ENCODE results near the gene RPL13A. TPM values are rescaled to one million over a fixed set of nuclear protein-coding genes. Genes with fewer than 3 reads are reported as not detected.

RPL13A gene
- total and polyA plus RNA-seq, 9 of the 15 experiments (the other 6 are each of a cell fraction or from before 2014, with no cell fraction given) = 1,744 to 5,482 (median 2,949) TPM

DNA sequence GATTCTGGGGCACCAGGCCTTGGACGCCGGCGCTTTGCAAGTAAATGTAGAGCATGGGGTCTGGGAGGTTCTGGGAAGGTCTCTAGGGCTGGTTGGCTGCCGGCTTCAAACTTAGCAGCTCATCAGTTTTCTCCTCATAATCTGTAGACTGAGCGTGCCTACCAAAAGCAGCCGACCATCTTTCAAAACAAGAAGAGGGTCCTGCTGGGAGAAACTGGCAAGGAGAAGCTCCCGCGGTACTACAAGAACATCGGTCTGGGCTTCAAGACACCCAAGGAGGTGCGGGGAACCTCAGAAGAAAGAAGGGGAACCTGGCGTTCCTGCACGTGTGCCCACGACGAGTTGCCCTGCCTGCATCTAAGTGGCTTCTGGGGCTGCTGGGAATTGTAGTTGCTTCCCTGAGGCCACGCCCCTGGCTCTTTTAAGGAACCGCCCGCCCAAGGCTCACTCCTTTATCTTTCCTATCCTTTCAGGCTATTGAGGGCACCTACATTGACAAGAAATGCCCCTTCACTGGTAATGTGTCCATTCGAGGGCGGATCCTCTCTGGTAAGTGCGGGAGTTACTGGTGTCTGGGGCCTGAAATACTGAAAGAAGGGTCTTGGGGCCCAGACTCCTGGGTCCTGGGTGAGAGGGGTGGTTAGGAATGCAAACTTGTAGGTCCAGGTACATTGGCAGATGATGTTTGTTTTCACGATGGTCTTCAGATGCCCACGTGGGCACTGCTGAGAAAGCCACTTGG is 9.8 kb downstream of the RPL13A start (continued):
- no peak for TF ChIP-seq ESRRA (IDR thresholded peaks at IDR 0.05; ENCODE audit: borderline replicate concordance, low read depth)
- peak; percentile 68; the same call in 1 of the 2 replicates for TF ChIP-seq GABPB1 (CRISPR knock-in tag; IDR thresholded peaks at IDR 0.05)
- no peak for TF ChIP-seq ZNF274 (IDR thresholded peaks at IDR 0.05; ENCODE audit: borderline replicate concordance, low read depth, low read length)
- TF ChIP-seq NR3C1 (CRISPR knock-in tag; IDR thresholded peaks at IDR 0.05) = no peak
- no peak for TF ChIP-seq CAMTA2 (CRISPR knock-in tag; conservative IDR thresholded peaks at IDR 0.05)
- no peak for TF ChIP-seq CHD7 (IDR thresholded peaks at IDR 0.05; ENCODE audit: low read depth, low read length)
- no peak for TF ChIP-seq CREB3 (tag; conservative IDR thresholded peaks at IDR 0.05; ENCODE audit: low read depth)
- no peak for TF ChIP-seq TCFL5 (CRISPR knock-in tag; conservative IDR thresholded peaks at IDR 0.05)
- TF ChIP-seq ZNF79 (CRISPR knock-in tag; IDR thresholded peaks at IDR 0.05; ENCODE audit: low read depth) = no peak
- TF ChIP-seq SMAD4 (CRISPR knock-in tag; conservative IDR thresholded peaks at IDR 0.05) = no peak
- TF ChIP-seq CC2D1A (IDR thresholded peaks at IDR 0.05) = no peak
- TF ChIP-seq ZNF76 (CRISPR knock-in tag; IDR thresholded peaks at IDR 0.05; ENCODE audit: borderline replicate concordance) = no peak
- no peak; the same call in 1 of the 2 replicates for TF ChIP-seq ATF7 (IDR thresholded peaks at IDR 0.05)
- peak; percentile 68 for TF ChIP-seq POLR2A (conservative IDR thresholded peaks at IDR 0.05)
- no peak for TF ChIP-seq CHD4 (IDR thresholded peaks at IDR 0.05; ENCODE audit: insufficient read depth, insufficient replicate concordance, low read depth, low read length, poor library complexity, severe bottlenecking)
- no peak for TF ChIP-seq TEAD4 (IDR thresholded peaks at IDR 0.05; ENCODE audit: low read length)
- TF ChIP-seq TEAD4 (CRISPR knock-in tag; IDR thresholded peaks at IDR 0.05; ENCODE audit: borderline replicate concordance) = no peak
- no peak for TF ChIP-seq MCM3 (IDR thresholded peaks at IDR 0.05)
